BE2C (cell line): ENCODE measurements around the gene DIS3L2.
A peak's percentile ranks its signal among the peaks of the same experiment; 100 is the strongest.
"Not testable (repeated sequence)": the region's sequence is repeated elsewhere in the genome, so short reads cannot be mapped to it uniquely, and the experiment has no call there.

Source experiments
- DNase-seq: peaks from one replicate; pipeline ENCODE4 v3.0.0-alpha.2; 2020
- H3K27me3 ChIP-seq: fragments of 250-450 bp; sonication (Bioruptor Pico); 2 replicates; pipeline ENCODE4 v1.5.1; 2020; ENCODE audit warnings: mild to moderate bottlenecking
- H3K36me3 ChIP-seq: fragments of 250-450 bp; sonication (Bioruptor Pico); 2 replicates; pipeline ENCODE4 v1.5.1; 2020; ENCODE audit warnings: mild to moderate bottlenecking
- H3K4me1 ChIP-seq: fragments of 250-450 bp; sonication (Bioruptor Pico); 2 replicates; pipeline ENCODE4 v1.5.1; 2020
- H3K4me3 ChIP-seq: 2 replicates; pipeline ENCODE4 v1.5.1; 2011; ENCODE audit warnings: low read depth, low read length
- H3K9me3 ChIP-seq: fragments of 250-450 bp; sonication (Bioruptor Pico); 2 replicates; pipeline ENCODE4 v1.5.1; 2020
- TF ChIP-seq, protein P1 (sequence below): IDR thresholded peaks from 2 replicates; pipeline ENCODE4 v1.5.1; 2012; ENCODE audit warnings: mild to moderate bottlenecking, low read depth, low read length

DIS3L2 gene

DNA sequence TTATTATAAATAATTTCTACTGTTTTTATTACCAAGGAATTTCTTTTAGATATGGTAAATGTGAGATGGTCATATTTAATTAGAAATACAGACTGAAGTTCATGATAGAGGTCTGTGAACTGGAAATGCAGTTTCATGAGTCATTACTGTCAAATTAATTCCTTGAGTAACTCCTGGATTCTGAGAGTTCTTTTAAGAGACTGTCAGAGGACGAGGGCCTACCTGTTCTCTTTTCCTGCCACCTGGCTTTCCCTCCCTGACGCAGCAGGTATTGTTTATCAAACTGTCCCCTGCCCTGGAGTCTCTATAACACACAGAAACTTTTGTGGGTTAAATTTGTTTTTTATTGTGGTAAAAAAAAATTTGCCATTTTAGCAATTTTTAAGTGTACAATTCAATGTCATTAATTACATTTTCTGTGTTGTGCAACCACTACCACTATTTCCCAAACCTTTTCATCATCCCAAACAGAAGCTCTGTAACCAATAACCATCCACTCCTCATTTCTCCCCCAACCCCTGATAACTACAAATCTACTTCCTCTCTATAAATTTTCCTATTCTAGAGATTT is 142.6 kb downstream of the DIS3L2 start:
- TF ChIP-seq, protein P1, sequence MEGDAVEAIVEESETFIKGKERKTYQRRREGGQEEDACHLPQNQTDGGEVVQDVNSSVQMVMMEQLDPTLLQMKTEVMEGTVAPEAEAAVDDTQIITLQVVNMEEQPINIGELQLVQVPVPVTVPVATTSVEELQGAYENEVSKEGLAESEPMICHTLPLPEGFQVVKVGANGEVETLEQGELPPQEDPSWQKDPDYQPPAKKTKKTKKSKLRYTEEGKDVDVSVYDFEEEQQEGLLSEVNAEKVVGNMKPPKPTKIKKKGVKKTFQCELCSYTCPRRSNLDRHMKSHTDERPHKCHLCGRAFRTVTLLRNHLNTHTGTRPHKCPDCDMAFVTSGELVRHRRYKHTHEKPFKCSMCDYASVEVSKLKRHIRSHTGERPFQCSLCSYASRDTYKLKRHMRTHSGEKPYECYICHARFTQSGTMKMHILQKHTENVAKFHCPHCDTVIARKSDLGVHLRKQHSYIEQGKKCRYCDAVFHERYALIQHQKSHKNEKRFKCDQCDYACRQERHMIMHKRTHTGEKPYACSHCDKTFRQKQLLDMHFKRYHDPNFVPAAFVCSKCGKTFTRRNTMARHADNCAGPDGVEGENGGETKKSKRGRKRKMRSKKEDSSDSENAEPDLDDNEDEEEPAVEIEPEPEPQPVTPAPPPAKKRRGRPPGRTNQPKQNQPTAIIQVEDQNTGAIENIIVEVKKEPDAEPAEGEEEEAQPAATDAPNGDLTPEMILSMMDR = no peak
- DNase-seq = no peak
- Histone ChIP-seq H3K4me3 (no peak overlapping the region), H3K27me3 (no peaks in the 10 kb centered on the region), H3K36me3 (no peaks in the 10 kb centered on the region), H3K9me3 (no peaks in the 10 kb centered on the region), H3K4me1 (no peaks in the 10 kb centered on the region)

DNA sequence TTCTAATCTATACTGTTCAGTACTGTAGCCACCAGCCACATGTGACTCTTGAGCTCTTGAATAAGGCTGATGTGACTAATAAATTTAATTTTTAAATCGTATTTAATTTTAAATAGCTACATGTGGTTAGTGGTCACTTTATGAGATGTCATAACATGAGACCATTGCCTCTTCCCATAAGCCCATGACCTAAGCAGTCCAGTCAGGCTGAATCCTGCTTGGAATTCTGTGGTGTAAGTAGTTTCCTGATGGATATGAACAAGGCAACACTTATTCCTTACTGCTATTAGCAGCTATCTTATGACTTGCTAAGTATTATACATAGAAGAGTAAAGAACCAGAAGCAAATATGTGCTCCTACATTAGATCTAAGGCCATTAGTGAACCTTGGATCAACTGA is 150.0 kb downstream of the DIS3L2 start:
- H3K4me1 ChIP-seq = no peaks in the 10 kb centered on the region; the same call in 1 of the 2 replicates
- no peak for DNase-seq
- H3K9me3 ChIP-seq = no peaks in the 10 kb centered on the region
- no peak overlapping the region for H3K4me3 ChIP-seq
- no peaks in the 10 kb centered on the region for H3K27me3 ChIP-seq
- no peaks in the 10 kb centered on the region for H3K36me3 ChIP-seq
- TF ChIP-seq, protein P1 = no peak

DNA sequence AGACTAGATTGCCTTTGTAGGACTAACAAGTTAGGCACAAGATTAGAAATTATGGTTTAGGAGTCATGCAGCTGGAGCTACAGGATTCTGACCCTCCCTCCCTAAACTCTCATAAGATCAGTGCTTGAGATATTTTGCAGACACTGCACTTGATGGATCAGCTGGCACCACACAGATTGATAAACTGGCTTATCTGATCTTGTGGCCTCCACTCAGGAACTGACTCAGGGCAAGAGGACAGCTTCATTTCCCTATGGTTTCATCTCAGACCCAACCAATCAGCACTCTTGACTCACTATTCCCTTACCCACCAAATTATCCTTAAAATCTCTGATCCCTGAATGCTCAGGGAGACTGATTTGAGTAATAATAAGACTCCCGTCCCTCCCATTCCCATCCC is 152.3 kb downstream of the DIS3L2 start:
- no peak for DNase-seq
- TF ChIP-seq, protein P1 = no peak
- no peaks in the 10 kb centered on the region; the same call in 1 of the 2 replicates for H3K4me1 ChIP-seq
- H3K9me3 ChIP-seq = no peaks in the 10 kb centered on the region
- no peaks in the 10 kb centered on the region for H3K27me3 ChIP-seq
- H3K4me3 ChIP-seq = no peak overlapping the region
- no peaks in the 10 kb centered on the region for H3K36me3 ChIP-seq

DNA sequence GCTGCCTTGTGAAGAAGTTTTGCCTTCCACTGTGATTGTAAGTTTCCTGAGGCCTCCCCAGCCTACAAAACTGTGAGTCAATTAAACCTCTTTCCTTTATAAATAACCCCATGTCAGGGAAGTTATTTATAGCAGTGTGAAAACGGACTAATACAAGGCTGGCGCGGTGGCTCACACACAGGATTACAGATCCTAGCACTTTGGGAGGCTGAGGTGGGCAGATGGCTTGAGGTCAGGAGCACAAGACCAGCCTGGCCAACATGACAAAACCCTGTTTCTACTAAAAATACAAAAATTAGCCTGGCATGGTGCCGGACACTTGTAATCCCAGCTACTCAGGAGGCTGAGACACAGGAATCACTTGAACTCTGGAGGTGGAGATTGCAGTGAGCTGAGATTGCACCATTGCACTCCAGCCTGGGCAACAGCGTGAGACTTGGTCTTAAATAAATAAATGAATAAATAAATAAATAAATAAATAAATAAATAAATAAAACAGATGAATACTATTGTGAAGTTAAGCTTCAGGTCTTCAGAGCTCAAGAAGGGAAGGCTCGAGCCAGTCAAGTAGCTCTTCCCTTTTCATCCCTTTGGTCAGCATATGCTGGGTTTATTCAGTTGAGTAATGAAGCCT is 154.3 kb downstream of the DIS3L2 start:
- H3K27me3 ChIP-seq, DNase-seq, H3K36me3 ChIP-seq, H3K9me3 ChIP-seq, H3K4me1 ChIP-seq, H3K4me3 ChIP-seq: not testable (repeated sequence)

DNA sequence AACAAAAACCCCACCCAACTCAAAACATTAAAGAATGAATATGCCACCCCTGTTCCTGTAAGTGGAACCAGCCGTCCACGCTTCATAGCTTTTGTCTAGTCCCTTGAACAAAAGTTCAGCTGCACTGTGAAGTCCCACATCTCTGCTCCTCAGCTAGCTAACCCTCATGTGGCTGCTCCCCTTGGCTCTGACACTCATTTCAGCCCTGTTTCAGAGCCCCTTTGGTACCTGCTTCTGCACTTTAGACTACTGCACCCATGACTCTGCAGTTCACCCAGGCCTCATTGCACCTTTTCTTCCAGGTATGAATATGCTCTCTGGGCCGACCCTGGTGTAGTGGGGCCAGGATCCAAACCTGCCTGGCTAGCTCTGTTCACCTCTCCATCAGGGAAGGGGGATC is 155.3 kb downstream of the DIS3L2 start:
- Histone ChIP-seq H3K4me1 (no peaks in the 10 kb centered on the region; the same call in 1 of the 2 replicates), H3K4me3 (no peak overlapping the region), H3K36me3 (no peaks in the 10 kb centered on the region), H3K9me3 (no peaks in the 10 kb centered on the region), H3K27me3 (no peaks in the 10 kb centered on the region)
- DNase-seq = no peak
- TF ChIP-seq, protein P1 = no peak

DNA sequence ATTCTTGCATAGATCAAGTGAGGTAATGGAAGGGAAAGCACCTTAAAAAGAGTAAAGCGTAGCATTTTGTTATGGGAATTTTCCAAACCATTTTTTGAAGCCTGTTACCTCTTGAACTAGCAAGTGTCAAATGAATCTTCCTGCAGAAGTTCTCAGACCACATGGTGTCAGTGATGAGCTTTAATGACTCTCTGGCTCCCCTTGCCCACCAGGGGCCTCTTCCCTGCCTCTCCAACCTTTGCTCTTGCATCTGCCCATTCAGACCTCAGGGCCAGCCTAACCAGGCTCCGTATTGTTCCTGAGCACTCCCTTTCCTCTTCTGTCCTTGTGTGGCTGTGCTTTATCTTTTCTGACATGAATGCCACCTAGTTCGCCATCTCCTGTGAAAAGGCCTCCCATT is 155.9 kb downstream of the DIS3L2 start:
- no peaks in the 10 kb centered on the region; the same call in 1 of the 2 replicates for H3K4me1 ChIP-seq
- TF ChIP-seq, protein P1 = peak; percentile 36
- no peak for DNase-seq

More for the DNA sequence above, 155.9 kb downstream of the DIS3L2 start:
- Histone ChIP-seq H3K4me3 (no peak overlapping the region), H3K36me3 (no peaks in the 10 kb centered on the region), H3K27me3 (no peaks in the 10 kb centered on the region), H3K9me3 (no peaks in the 10 kb centered on the region)
